H1 (cell line): ENCODE data around the gene CCL28. TPM values are rescaled to one million over a fixed set of nuclear protein-coding genes. Genes with fewer than 3 reads are reported as not detected.

ENCODE experiments used
- CTCF ChIA-PET: fragments of 300-600 bp; sonication (Branson Sonifier 250); formaldehyde crosslinking; loops from one replicate; lab custom pipeline; 2021; ENCODE audit not compliant: partially characterized antibody; lab: Charles Lee
- POLR2A ChIA-PET: fragments of 300-600 bp; sonication (Branson Sonifier 250); formaldehyde crosslinking; loops from one replicate; lab custom pipeline; 2021; ENCODE audit warnings: inconsistent platforms; ENCODE audit not compliant: partially characterized antibody; lab: Charles Lee
- DNase-seq, 2 experiments: peaks; one replicate each; pipeline versions ENCODE4 v3.0.0 to v3.0.0-alpha.2; 2010 to 2022; ENCODE audit warnings: low spot score in 2 of 2, low read depth in 1 of 2, mixed read lengths in 1 of 2
- FAIRE-seq: peaks from 2 replicates; lab custom pipeline; 2011; peaks lifted over from hg19 to GRCh38; lab: Jason Lieb, UNC
- H2AFZ ChIP-seq: 2 replicates; pipeline ENCODE4 v1.8.1; 2012; ENCODE audit warnings: low read length, inconsistent platforms
- H2AK5ac ChIP-seq: 2 replicates; pipeline ENCODE4 v1.6.1; 2013; ENCODE audit warnings: low read depth, low read length
- H2BK120ac ChIP-seq: replicated peaks from 2 replicates; pipeline ENCODE3; 2013; ENCODE audit warnings: low read depth, low read length, inconsistent platforms
- H2BK12ac ChIP-seq: 2 replicates; pipeline ENCODE4 v1.6.1; 2013; ENCODE audit warnings: low read depth, low read length
- H2BK15ac ChIP-seq: 2 replicates; pipeline ENCODE4 v1.6.1; 2013; ENCODE audit warnings: low read length
- H2BK20ac ChIP-seq: 2 replicates; pipeline ENCODE4 v1.6.1; 2013; ENCODE audit warnings: low read length
- H2BK5ac ChIP-seq: 2 replicates; pipeline ENCODE4 v1.6.1; 2013; ENCODE audit warnings: low read depth, low read length
- H3K14ac ChIP-seq: 2 replicates; pipeline ENCODE4 v1.6.1; 2013; ENCODE audit warnings: inconsistent platforms; ENCODE audit not compliant: insufficient read length
- H3K18ac ChIP-seq: 2 replicates; pipeline ENCODE4 v1.6.1; 2013; ENCODE audit warnings: low read length; ENCODE audit errors: extremely low read depth
- H3K23ac ChIP-seq: 2 replicates; pipeline ENCODE4 v1.6.1; 2013; ENCODE audit warnings: inconsistent platforms; ENCODE audit not compliant: insufficient read length
- H3K23me2 ChIP-seq: 2 replicates; pipeline ENCODE4 v1.6.1; 2013; ENCODE audit warnings: low read depth, low read length
- H3K27ac ChIP-seq: 2 replicates; pipeline ENCODE4 v1.6.1; 2011; ENCODE audit warnings: low read depth, low read length, inconsistent platforms
- H3K27me3 ChIP-seq, 4 experiments: replicated peaks in 1 of 4; 1 replicate in 1 of 4; 2 replicates in 3 of 4; pipeline versions ENCODE4 v1.6.1 to v1.8.1; 2011 to 2013; ENCODE audit warnings: low read length in 3 of 4, mild to moderate bottlenecking in 3 of 4, inconsistent platforms in 2 of 4, mixed read lengths in 2 of 4, moderate library complexity in 1 of 4; ENCODE audit not compliant: control insufficient read depth in 3 of 4, insufficient read depth in 3 of 4; ENCODE audit errors: extremely low read depth in 1 of 4
- H3K36me3 ChIP-seq, 4 experiments: 2 replicates each; pipeline versions ENCODE4 v1.6.1 to v1.8.1; 2011 to 2013; ENCODE audit warnings: mild to moderate bottlenecking in 4 of 4, low read length in 3 of 4, moderate library complexity in 2 of 4, control low read depth in 1 of 4, inconsistent platforms in 1 of 4; ENCODE audit not compliant: insufficient read depth in 4 of 4, control insufficient read depth in 2 of 4
- H3K4ac ChIP-seq: replicated peaks from 2 replicates; pipeline ENCODE3; 2013; ENCODE audit warnings: low read length, low read depth, mixed read lengths, inconsistent platforms; ENCODE audit not compliant: insufficient read length
- H3K4me1 ChIP-seq, 4 experiments: replicated peaks in 1 of 4; 1 replicate in 1 of 4; 2 replicates in 3 of 4; pipeline versions ENCODE4 v1.6.1 to v1.8.1; 2011 to 2013; ENCODE audit warnings: low read length in 3 of 4, inconsistent platforms in 2 of 4, mixed read lengths in 1 of 4; ENCODE audit not compliant: insufficient read depth in 4 of 4, control insufficient read depth in 3 of 4
- H3K4me2 ChIP-seq, 2 experiments: 2 replicates each; pipeline versions ENCODE4 v1.6.1 to v1.8.1; 2011 to 2013; ENCODE audit warnings: low read depth in 2 of 2, low read length in 2 of 2, control low read depth in 1 of 2, inconsistent platforms in 1 of 2, mild to moderate bottlenecking in 1 of 2; ENCODE audit not compliant: insufficient read depth in 1 of 2
- H3K4me3 ChIP-seq, 4 experiments: fragments of 200-600, 300-600 bp in 1 of 4; sonication (generic), shearing (Covaris generic), sonication (Bioruptor Twin) in 1 of 4; 2 replicates each; pipeline versions ENCODE4 v1.5.1 to v1.8.1; 2011 to 2016; ENCODE audit warnings: low read length in 4 of 4, low read depth in 3 of 4, control low read depth in 2 of 4, inconsistent platforms in 2 of 4, mild to moderate bottlenecking in 2 of 4, mixed read lengths in 1 of 4, moderate library complexity in 1 of 4; ENCODE audit not compliant: insufficient read depth in 2 of 4; ENCODE audit errors: extremely low read depth in 1 of 4
- H3K56ac ChIP-seq: replicated peaks from 2 replicates; pipeline ENCODE3; 2013; ENCODE audit warnings: low read depth, mild to moderate bottlenecking, mixed read lengths, low read length, inconsistent platforms; ENCODE audit not compliant: insufficient read length
- H3K79me1 ChIP-seq: 2 replicates; pipeline ENCODE4 v1.6.1; 2013; ENCODE audit warnings: low read depth, low read length, control low read depth
- H3K79me2 ChIP-seq, 2 experiments: 2 replicates each; pipeline versions ENCODE4 v1.6.1 to v1.8.1; 2012 to 2013; ENCODE audit warnings: low read length in 2 of 2, mild to moderate bottlenecking in 2 of 2, inconsistent platforms in 1 of 2; ENCODE audit not compliant: insufficient read depth in 2 of 2, control insufficient read depth in 1 of 2
- H3K9ac ChIP-seq, 4 experiments: replicated peaks in 1 of 4; 1 replicate in 1 of 4; 2 replicates in 3 of 4; pipeline versions ENCODE4 v1.6.1 to v1.8.1; 2011 to 2013; ENCODE audit warnings: low read depth in 3 of 4, low read length in 3 of 4, control low read depth in 2 of 4, mild to moderate bottlenecking in 2 of 4, moderate library complexity in 2 of 4, inconsistent platforms in 1 of 4; ENCODE audit errors: extremely low read depth in 1 of 4
- H3K9me3 ChIP-seq, 2 experiments: 2 replicates each; pipeline versions ENCODE4 v1.6.1 to v1.8.1; 2012 to 2013; ENCODE audit warnings: mild to moderate bottlenecking in 2 of 2, moderate library complexity in 2 of 2, control low read depth in 1 of 2, inconsistent platforms in 1 of 2, low read depth in 1 of 2, low read length in 1 of 2, mixed read lengths in 1 of 2; ENCODE audit not compliant: insufficient read depth in 2 of 2
- H4K20me1 ChIP-seq, 2 experiments: replicated peaks in 1 of 2; 2 replicates each; pipeline versions ENCODE3 to v1.8.1; 2011 to 2013; ENCODE audit warnings: inconsistent platforms in 2 of 2, low read length in 2 of 2, mild to moderate bottlenecking in 1 of 2; ENCODE audit not compliant: insufficient read depth in 2 of 2, control insufficient read depth in 1 of 2
- H4K5ac ChIP-seq: 2 replicates; pipeline ENCODE4 v1.6.1; 2013; ENCODE audit warnings: low read length, low read depth, mixed read lengths, inconsistent platforms; ENCODE audit not compliant: insufficient read length
- H4K8ac ChIP-seq: 2 replicates; pipeline ENCODE4 v1.8.0; 2013; ENCODE audit warnings: mild to moderate bottlenecking, moderate library complexity, low read length, inconsistent platforms; ENCODE audit not compliant: insufficient read depth; ENCODE audit errors: extremely low read depth
- H4K91ac ChIP-seq: replicated peaks from 2 replicates; pipeline ENCODE3; 2013; ENCODE audit warnings: low read length, mixed read lengths, inconsistent platforms; ENCODE audit not compliant: insufficient read length
- CBX8 ChIP-seq: fragments of 300-800, 300-1000 bp; sonication (generic); IDR thresholded peaks from 2 replicates; pipeline ENCODE4 v1.7.1; 2016; ENCODE audit warnings: low read depth, low read length, borderline replicate concordance
- CEBPB ChIP-seq: IDR thresholded peaks from 2 replicates; pipeline ENCODE4 v1.6.1; 2012; ENCODE audit warnings: low read depth, low read length
- CREB1 ChIP-seq: IDR thresholded peaks from 2 replicates; pipeline ENCODE4 v1.6.1; 2012; ENCODE audit warnings: inconsistent platforms
- E2F6 ChIP-seq: IDR thresholded peaks from 2 replicates; pipeline ENCODE4 v1.6.1; 2012; ENCODE audit warnings: inconsistent platforms
- FOSL1 ChIP-seq: IDR thresholded peaks from 2 replicates; pipeline ENCODE4 v1.6.1; 2011; ENCODE audit warnings: mild to moderate bottlenecking, low read depth, low read length, moderate library complexity; ENCODE audit not compliant: insufficient read depth
- HDAC6 ChIP-seq: IDR thresholded peaks from one replicate; pipeline ENCODE4 v1.7.1; 2012; ENCODE audit warnings: low read depth, mild to moderate bottlenecking, inconsistent platforms, low read length, moderate library complexity
- NRF1 ChIP-seq: IDR thresholded peaks from 2 replicates; pipeline ENCODE4 v1.6.1; 2011; ENCODE audit warnings: mild to moderate bottlenecking, low read depth, low read length, improper control_type of control experiment
- RXRA ChIP-seq: IDR thresholded peaks from 2 replicates; pipeline ENCODE4 v1.6.1; 2011; ENCODE audit warnings: low read depth, mild to moderate bottlenecking, low read length, moderate library complexity; ENCODE audit not compliant: insufficient read depth
- TAF1 ChIP-seq: IDR thresholded peaks from 2 replicates; pipeline ENCODE4 v1.6.1; 2011; ENCODE audit warnings: mild to moderate bottlenecking, low read depth, low read length
- TAF7 ChIP-seq: optimal IDR thresholded peaks from 2 replicates; pipeline ENCODE3; 2011; ENCODE audit warnings: low read depth, mild to moderate bottlenecking, inconsistent platforms, low read length, moderate library complexity, borderline replicate concordance
- TCF12 ChIP-seq: IDR thresholded peaks from 2 replicates; pipeline ENCODE4 v1.6.1; 2011; ENCODE audit warnings: low read depth, mild to moderate bottlenecking, low read length
- WGBS, 2 experiments: shearing (Covaris generic) in 1 of 2; methylation state at CpG; one replicate each; pipeline versions ENCODE4 v1.1.6 to v1.1.7; 2013 to 2015; ENCODE audit warnings: low lambda C conversion rate in 2 of 2, mixed read lengths in 2 of 2, inconsistent platforms in 1 of 2, low coverage in 1 of 2, missing lambda C conversion rate in 1 of 2; ENCODE audit not compliant: insufficient replicate concordance in 2 of 2, insufficient coverage in 1 of 2, insufficient read length in 1 of 2; ENCODE audit errors: extremely low coverage in 1 of 2, missing lambda C conversion rate in 1 of 2; 5-methylcytosine and 5-hydroxymethylcytosine counted together
- polyA plus RNA-seq, 7 experiments: library from polyadenylated mRNA; depleted of rRNA in 3 of 7; stranded (reverse) in 5 of 7; unstranded in 2 of 7; fragments of >200 nt in 5 of 7; fragments of 200-250 nt in 2 of 7; gene quantifications; 1 replicate in 5 of 7; 2 replicates in 1 of 7; 4 replicates in 1 of 7; pipeline versions ENCODE4 v1.2.1 to v1.2.3, GENCODE V29; 2011 to 2013; ENCODE audit warnings: missing spikeins in 2 of 7, mixed read lengths in 2 of 7
- total RNA-seq: library from RNA; stranded (reverse); fragmentation: NEBNext Ultra II Directional; extraction: Animal tissue kit (Norgen Biotek cat#: 25700); gene quantifications from 2 replicates; pipeline ENCODE4 v1.2.1, GENCODE V29; 2021

Gene CCL28
- total and polyA plus RNA-seq, 2 of the 8 experiments (the other 6 are each of a cell fraction or from before 2014, with no cell fraction given) = 0.95 TPM; not detected in 1

GRCh38 chr5:43429706-43430105 is 17.5 kb upstream of the CCL28 start:
- H3K4me3 ChIP-seq = no peak overlapping the region
- no peak overlapping the region for H3K4ac ChIP-seq
- no peaks in the 10 kb centered on the region for H3K79me2 ChIP-seq
- no peak overlapping the region for H3K27ac ChIP-seq
- no peaks in the 10 kb centered on the region for H3K27me3 ChIP-seq
- no peaks in the 10 kb centered on the region; a peak in 2 of 8 replicates for H3K36me3 ChIP-seq
- no peak overlapping the region for H3K56ac ChIP-seq
- H4K8ac ChIP-seq = no peak overlapping the region
- WGBS, 2 experiments = 85% methylated on average over 2 of the region's 2 CpGs; no CpG with 5 or more reads in 1 of the 2 experiments
- CTCF ChIA-PET = interaction anchor here (0.9 to 1.4 kb wide), 2 partner anchors 39 to 54 kb away, joined by 3 read pairs; partner anchors contain the start of gene TMEM267
- H2BK12ac ChIP-seq = no peak overlapping the region
- no peak overlapping the region for H3K18ac ChIP-seq
- H4K20me1 ChIP-seq = no peaks in the 10 kb centered on the region
- H3K79me1 ChIP-seq = no peaks in the 10 kb centered on the region
- H2BK20ac ChIP-seq = no peak overlapping the region
- H3K14ac ChIP-seq = no peak overlapping the region
- no peak overlapping the region for H2AFZ ChIP-seq
- POLR2A ChIA-PET = no interaction called here
- no peak overlapping the region for H2BK15ac ChIP-seq
- H3K9me3 ChIP-seq = peaks cover 0 to 2% of the 10 kb centered on the region in 2 experiments; a peak in 1 of 4 replicates
- no peak overlapping the region for H3K4me2 ChIP-seq
- H3K9ac ChIP-seq = no peak overlapping the region
- no peak overlapping the region for H2BK5ac ChIP-seq
- no peak overlapping the region for H4K91ac ChIP-seq
- H3K23me2 ChIP-seq = no peaks in the 10 kb centered on the region
- H3K23ac ChIP-seq = no peak overlapping the region
- no peak overlapping the region for H2AK5ac ChIP-seq
- no peak for FAIRE-seq
- H2BK120ac ChIP-seq = no peak overlapping the region
- H4K5ac ChIP-seq = no peak overlapping the region
- no peaks in the 10 kb centered on the region for H3K4me1 ChIP-seq
- no peak for DNase-seq
- no peak for TF ChIP-seq RXRA
- TF ChIP-seq E2F6 = no peak
- TF ChIP-seq TCF12 = no peak
- TF ChIP-seq NRF1 = no peak
- TF ChIP-seq CEBPB = no peak
- TF ChIP-seq CBX8 = no peak
- no peak for TF ChIP-seq TAF7
- no peak for TF ChIP-seq HDAC6
- TF ChIP-seq TAF1 = no peak
- no peak for TF ChIP-seq FOSL1
- TF ChIP-seq CREB1 = no peak
